Breast epithelium (tissue), 4 donors: ENCODE results near the gene PPP6R1. TPM values are rescaled to one million over a fixed set of nuclear protein-coding genes. Genes with fewer than 3 reads are reported as not detected.
"Not testable (repeated sequence)": the region's sequence is repeated elsewhere in the genome, so short reads cannot be mapped to it uniquely, and the experiment has no call there.

ENCODE experiments used
- DNase-seq, 2 donors: peaks; one replicate each; pipeline ENCODE4 v3.0.0-alpha.2; 2019; ENCODE audit warnings: low spot score in 2 of 2
- H3K27ac ChIP-seq, 2 donors: fragments of 200-600 bp; sonication (generic) in 1 of 2; one replicate each; pipeline ENCODE4 v1.5.1; 2016 to 2019; ENCODE audit warnings: mild to moderate bottlenecking in 1 of 2
- H3K27me3 ChIP-seq, 2 donors: fragments of 200-600 bp; sonication (generic) in 1 of 2; one replicate each; pipeline versions ENCODE4 v1.5.1 to v1.6.0; 2017 to 2019; ENCODE audit warnings: control low read depth in 1 of 2, mild to moderate bottlenecking in 1 of 2
- H3K36me3 ChIP-seq: fragments of 200-600 bp; one replicate; pipeline ENCODE4 v1.5.1; 2019
- H3K4me1 ChIP-seq, 2 donors: fragments of 200-600 bp; sonication (generic); one replicate each; pipeline ENCODE4 v1.5.1; 2016 to 2019; ENCODE audit warnings: control low read depth in 1 of 2
- H3K4me3 ChIP-seq, 3 donors: fragments of 200-600 bp; sonication (generic); 1 replicate in 2 of 3; 2 replicates in 1 of 3; pipeline ENCODE4 v1.5.1; 2016 to 2019; ENCODE audit warnings: mild to moderate bottlenecking in 3 of 3, moderate library complexity in 2 of 3
- H3K9me3 ChIP-seq, 2 donors: fragments of 200-600 bp; sonication (generic) in 1 of 2; one replicate each; pipeline ENCODE4 v1.5.1; 2016 to 2019; ENCODE audit warnings: control low read depth in 1 of 2
- CTCF ChIP-seq, 3 donors: fragments of 450-650 bp; IDR thresholded peaks; one replicate each; pipeline ENCODE4 v1.5.1; 2016 to 2017; ENCODE audit warnings: antibody characterized with exemption in 3 of 3, mild to moderate bottlenecking in 3 of 3, moderate library complexity in 3 of 3
- POLR2A ChIP-seq: fragments of 450-650 bp; IDR thresholded peaks from one replicate; pipeline ENCODE4 v1.6.1; 2016; ENCODE audit warnings: antibody characterized with exemption, mild to moderate bottlenecking, moderate library complexity
- POLR2AphosphoS5 ChIP-seq, 3 donors: sonication (generic); formaldehyde crosslinking; IDR thresholded peaks; one replicate each; pipeline ENCODE4 v1.6.1; 2017; ENCODE audit warnings: antibody characterized with exemption in 3 of 3
- intact Hi-C: fragments of 100-400 bp; cut with DNase I; formaldehyde crosslinking; loops from one replicate; pipeline ENCODE4 v1.15.1; 2023; ENCODE audit warnings: low total_unique reads
- total RNA-seq, 3 donors: library from RNA; depleted of rRNA; stranded (reverse); fragments of >200 nt; gene quantifications; one replicate each; pipeline ENCODE4 v1.1.0, GENCODE V29; 2016

The PPP6R1 gene
- total RNA-seq, 3 donors from 2014 or later: 23.8 to 31.5 (median 28.2) TPM

GRCh38 chr19:55206664-55207500 is 51.9 kb downstream of the PPP6R1 start:
- peak overlapping the region in 1 of 2 donors; percentile 34 for H3K27ac ChIP-seq

GRCh38 chr19:55202199-55202598 is 56.6 kb downstream of the PPP6R1 start:
- H3K27me3 ChIP-seq, DNase-seq, H3K27ac ChIP-seq, H3K36me3 ChIP-seq, H3K9me3 ChIP-seq, H3K4me1 ChIP-seq, intact Hi-C loops, H3K4me3 ChIP-seq: not testable (repeated sequence)

More at GRCh38 chr19:55206664-55207500, 51.9 kb downstream of the PPP6R1 start:
- intact Hi-C loops: no loop called here
- no peaks in the 10 kb centered on the region for H3K27me3 ChIP-seq
- H3K36me3 ChIP-seq: no peaks in the 10 kb centered on the region
- DNase-seq: peak; percentile 38 to 68
- no peaks in the 10 kb centered on the region for H3K4me1 ChIP-seq
- peak overlapping the region; percentile 30 to 56 (median 34) for H3K4me3 ChIP-seq
- peaks cover 0 to under 1% of the 10 kb centered on the region in 2 donors for H3K9me3 ChIP-seq
- no peak for TF ChIP-seq CTCF (IDR thresholded peaks at IDR 0.05)
- TF ChIP-seq POLR2A: no peak
- TF ChIP-seq POLR2AphosphoS5 (IDR thresholded peaks at IDR 0.05): peak in 2 of 3 donors; percentile 45 to 63

- peaks cover 0 to 7% of the 10 kb centered on the region in 2 donors for H3K27me3 ChIP-seq
- no peak for TF ChIP-seq CTCF (IDR thresholded peaks at IDR 0.05)
- no peak for TF ChIP-seq POLR2AphosphoS5 (IDR thresholded peaks at IDR 0.05)
- no peak for TF ChIP-seq POLR2A
- H3K27ac ChIP-seq: no peak overlapping the region
- no peaks in the 10 kb centered on the region for H3K9me3 ChIP-seq
- H3K4me1 ChIP-seq: no peaks in the 10 kb centered on the region
- H3K36me3 ChIP-seq: no peaks in the 10 kb centered on the region
- intact Hi-C loops: no loop called here
- no peak overlapping the region for H3K4me3 ChIP-seq
- DNase-seq: no peak
Measured at GRCh38 chr19:55199620-55200204, 59.1 kb downstream of the PPP6R1 start.

GRCh38 chr19:55198651-55199050 is 60.2 kb downstream of the PPP6R1 start:
- H3K36me3 ChIP-seq: no peaks in the 10 kb centered on the region
- DNase-seq: no peak
- peaks cover 0 to 7% of the 10 kb centered on the region in 2 donors for H3K27me3 ChIP-seq
- no peak for TF ChIP-seq POLR2AphosphoS5 (IDR thresholded peaks at IDR 0.05)
- TF ChIP-seq POLR2A: no peak
- TF ChIP-seq CTCF (IDR thresholded peaks at IDR 0.05): no peak
- no peaks in the 10 kb centered on the region for H3K9me3 ChIP-seq
- no peak overlapping the region for H3K4me3 ChIP-seq
- H3K4me1 ChIP-seq: no peaks in the 10 kb centered on the region
- no peak overlapping the region for H3K27ac ChIP-seq
- intact Hi-C loops: no loop called here

GRCh38 chr19:55197528-55197927 is 61.3 kb downstream of the PPP6R1 start:
- DNase-seq: no peak
- no peak overlapping the region for H3K27ac ChIP-seq
- H3K9me3 ChIP-seq: no peaks in the 10 kb centered on the region
- H3K27me3 ChIP-seq: peaks cover 0 to 7% of the 10 kb centered on the region in 2 donors
- intact Hi-C loops: no loop called here
- TF ChIP-seq CTCF (IDR thresholded peaks at IDR 0.05) (no peak), POLR2A (no peak), POLR2AphosphoS5 (IDR thresholded peaks at IDR 0.05) (no peak)
- no peak overlapping the region for H3K4me3 ChIP-seq
- H3K4me1 ChIP-seq: no peaks in the 10 kb centered on the region
- no peaks in the 10 kb centered on the region for H3K36me3 ChIP-seq
